ENCODE measurements around the gene HOPX.

DNA sequence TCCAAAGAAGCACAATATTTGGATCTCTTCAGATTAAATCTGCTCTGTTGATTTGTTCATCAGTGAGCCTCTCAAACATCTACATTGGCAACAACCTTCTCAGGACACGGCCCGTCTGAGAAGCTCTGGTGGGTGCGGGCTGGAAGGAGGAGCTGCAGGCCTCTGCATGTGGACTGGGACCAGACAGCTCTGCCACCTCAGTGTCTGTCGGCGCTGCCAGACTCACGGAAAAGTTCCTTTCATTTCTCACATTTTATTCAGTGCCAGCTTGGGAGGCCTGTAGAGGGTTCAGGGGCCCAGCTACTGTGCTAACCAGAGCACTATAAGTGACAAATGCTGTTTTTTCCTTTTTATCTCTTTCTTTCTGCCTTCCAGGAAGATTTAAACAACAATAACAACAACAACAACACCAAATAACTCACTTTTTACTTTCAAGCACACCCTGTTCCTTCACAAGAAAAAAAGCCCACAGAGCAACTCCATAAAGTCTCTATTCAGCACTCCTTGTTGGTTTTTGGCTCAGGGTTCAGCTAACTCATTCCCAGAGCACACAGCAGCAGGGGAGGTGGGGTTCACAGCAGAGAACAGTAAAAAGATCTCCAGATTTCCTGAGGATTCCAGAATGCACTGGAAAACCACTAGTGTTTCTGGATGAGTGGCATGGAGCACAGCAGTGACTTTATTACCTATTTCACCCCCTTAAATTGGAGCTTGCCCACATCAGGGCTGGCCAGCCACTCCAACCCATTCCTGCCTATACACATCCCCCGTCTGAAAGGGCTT lies 23.2 kb upstream of the HOPX start:
- TF ChIP-seq, protein P1, sequence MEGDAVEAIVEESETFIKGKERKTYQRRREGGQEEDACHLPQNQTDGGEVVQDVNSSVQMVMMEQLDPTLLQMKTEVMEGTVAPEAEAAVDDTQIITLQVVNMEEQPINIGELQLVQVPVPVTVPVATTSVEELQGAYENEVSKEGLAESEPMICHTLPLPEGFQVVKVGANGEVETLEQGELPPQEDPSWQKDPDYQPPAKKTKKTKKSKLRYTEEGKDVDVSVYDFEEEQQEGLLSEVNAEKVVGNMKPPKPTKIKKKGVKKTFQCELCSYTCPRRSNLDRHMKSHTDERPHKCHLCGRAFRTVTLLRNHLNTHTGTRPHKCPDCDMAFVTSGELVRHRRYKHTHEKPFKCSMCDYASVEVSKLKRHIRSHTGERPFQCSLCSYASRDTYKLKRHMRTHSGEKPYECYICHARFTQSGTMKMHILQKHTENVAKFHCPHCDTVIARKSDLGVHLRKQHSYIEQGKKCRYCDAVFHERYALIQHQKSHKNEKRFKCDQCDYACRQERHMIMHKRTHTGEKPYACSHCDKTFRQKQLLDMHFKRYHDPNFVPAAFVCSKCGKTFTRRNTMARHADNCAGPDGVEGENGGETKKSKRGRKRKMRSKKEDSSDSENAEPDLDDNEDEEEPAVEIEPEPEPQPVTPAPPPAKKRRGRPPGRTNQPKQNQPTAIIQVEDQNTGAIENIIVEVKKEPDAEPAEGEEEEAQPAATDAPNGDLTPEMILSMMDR (IDR thresholded peaks at IDR 0.05), result no peak
- TF ChIP-seq POLR2A (IDR thresholded peaks at IDR 0.05) (no peak), POLR2AphosphoS5 (IDR thresholded peaks at IDR 0.05) (no peak)

Measured in suprapubic skin (tissue), 4 donors.